HK-2 (cell line): ENCODE measurements around the gene ERAL1.
"Not testable (repeated sequence)": the region's sequence is repeated elsewhere in the genome, so short reads cannot be mapped to it uniquely, and the experiment has no call there.

Experiments
- DNase-seq: peaks from one replicate; pipeline ENCODE4 v3.0.0-alpha.2; 2018; ENCODE audit not compliant: unreplicated experiment

The ERAL1 gene

GRCh38 chr17:28899212-28899815, 44.5 kb downstream of the ERAL1 start:
- DNase-seq = no peak

GRCh38 chr17:28900986-28901726, 46.3 kb downstream of the ERAL1 start:
- DNase-seq = no peak

GRCh38 chr17:28901866-28902818, 47.3 kb downstream of the ERAL1 start:
- DNase-seq = peak; percentile 59

- peak; percentile 93 for DNase-seq
These were observed 48.2 kb downstream of the ERAL1 start, which contains the start of gene DHRS13 for GRCh38 chr17:28902819-28903545. DHRS13 (minus strand) TSS chr17:28903079; CDS start chr17:28902944, 135 bp downstream.

- not testable (repeated sequence) for DNase-seq
These were observed 48.7 kb downstream of the ERAL1 start for GRCh38 chr17:28903546-28903841.

GRCh38 chr17:28904800-28905199, 50.0 kb downstream of the ERAL1 start:
- DNase-seq = no peak

GRCh38 chr17:28906276-28906675, 51.5 kb downstream of the ERAL1 start:
- no peak for DNase-seq

GRCh38 chr17:28906706-28907438, 52.1 kb downstream of the ERAL1 start:
- DNase-seq = no peak

- DNase-seq = no peak
These were observed 53.1 kb downstream of the ERAL1 start for GRCh38 chr17:28907709-28908475.

- DNase-seq = no peak
These were observed 53.9 kb downstream of the ERAL1 start for GRCh38 chr17:28908640-28909167.

- no peak for DNase-seq
These were observed 55.7 kb downstream of the ERAL1 start for GRCh38 chr17:28910534-28910933.
